Ascending aorta (tissue), 2 donors: ENCODE results near the gene GHRL. TPM values are rescaled to one million over a fixed set of nuclear protein-coding genes. Genes with fewer than 3 reads are reported as not detected.

ENCODE experiments used
- DNase-seq, 2 donors: peaks; one replicate each; pipeline ENCODE4 v3.0.0-alpha.2; 2019; ENCODE audit warnings: low spot score in 2 of 2
- H3K27ac ChIP-seq, 2 donors: fragments of 200-600 bp; sonication (generic); one replicate each; pipeline ENCODE4 v1.5.1; 2016 to 2017; ENCODE audit warnings: mild to moderate bottlenecking in 1 of 2
- H3K27me3 ChIP-seq: fragments of 200-600 bp; sonication (generic); one replicate; pipeline ENCODE4 v1.5.1; 2017
- H3K36me3 ChIP-seq, 2 donors: fragments of 200-600 bp; sonication (generic); one replicate each; pipeline ENCODE4 v1.5.1; 2016
- H3K4me1 ChIP-seq, 2 donors: fragments of 200-600 bp; sonication (generic); one replicate each; pipeline ENCODE4 v1.5.1; 2016 to 2017; ENCODE audit warnings: mild to moderate bottlenecking in 1 of 2
- H3K4me3 ChIP-seq, 2 donors: fragments of 200-600 bp; sonication (generic); one replicate each; pipeline ENCODE4 v1.5.1; 2016 to 2017; ENCODE audit warnings: mild to moderate bottlenecking in 1 of 2
- H3K9me3 ChIP-seq, 2 donors: fragments of 200-600 bp; sonication (generic); one replicate each; pipeline ENCODE4 v1.5.1; 2016
- CTCF ChIP-seq, 3 experiments: fragments of 200-600 bp in 2 of 3; fragments of 450-650 bp in 1 of 3; sonication (generic) in 2 of 3; IDR thresholded peaks; one replicate each; pipeline ENCODE4 v1.5.1; 2016 to 2019; ENCODE audit warnings: antibody characterized with exemption in 3 of 3, mild to moderate bottlenecking in 1 of 3, moderate library complexity in 1 of 3
- intact Hi-C: fragments of 100-400 bp; cut with DNase I; formaldehyde crosslinking; loops from one replicate; pipeline ENCODE4 v1.15.1; 2023
- total RNA-seq: library from RNA; depleted of rRNA; stranded (reverse); fragments of >200 nt; gene quantifications from one replicate; pipeline ENCODE4 v1.1.0, GENCODE V29; 2016

GHRL gene
- total RNA-seq, 1 donor from 2014 or later = not detected

DNA sequence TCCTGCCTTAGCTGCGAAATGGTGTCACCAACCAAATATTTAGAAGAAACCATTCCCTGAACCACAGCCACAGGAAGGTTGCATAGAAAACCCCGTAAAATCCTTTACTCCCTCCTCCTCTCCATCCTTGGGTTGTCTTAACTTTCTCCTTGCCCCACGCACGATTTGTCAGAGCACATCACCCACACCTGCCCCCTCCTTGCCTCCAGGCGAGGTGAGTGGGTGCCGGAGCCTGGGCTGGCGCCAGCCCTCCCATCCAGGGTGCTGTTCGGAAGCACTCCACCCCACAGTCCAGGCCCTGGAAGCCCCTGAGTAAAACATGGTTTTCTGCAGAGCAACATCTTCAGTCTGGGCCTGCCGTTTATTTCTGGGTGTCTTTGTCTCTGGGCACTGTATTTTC is 3.7 kb downstream of the GHRL start:
- no peaks in the 10 kb centered on the region for H3K9me3 ChIP-seq
- no peaks in the 10 kb centered on the region for H3K4me1 ChIP-seq
- H3K36me3 ChIP-seq = peaks cover 32 to 45% of the 10 kb centered on the region in 2 donors
- no peak for TF ChIP-seq CTCF (IDR thresholded peaks at IDR 0.05)
- H3K27ac ChIP-seq = no peak overlapping the region
- no peaks in the 10 kb centered on the region for H3K27me3 ChIP-seq
- H3K4me3 ChIP-seq = no peak overlapping the region
- DNase-seq = no peak
- intact Hi-C loops = no loop called here

GRCh38 chr3:10288575-10288960 is 4.2 kb downstream of the GHRL start:
- DNase-seq = no peak
- Histone ChIP-seq H3K27ac (no peak overlapping the region), H3K36me3 (peaks cover 35 to 48% of the 10 kb centered on the region in 2 donors), H3K9me3 (no peaks in the 10 kb centered on the region), H3K4me1 (no peaks in the 10 kb centered on the region), H3K27me3 (no peaks in the 10 kb centered on the region), H3K4me3 (no peak overlapping the region)
- intact Hi-C loops = no loop called here
- TF ChIP-seq CTCF (IDR thresholded peaks at IDR 0.05) = no peak

GRCh38 chr3:10287936-10288574 is 4.7 kb downstream of the GHRL start:
- H3K4me3 ChIP-seq = no peak overlapping the region
- no peaks in the 10 kb centered on the region for H3K27me3 ChIP-seq
- intact Hi-C loops = no loop called here
- H3K27ac ChIP-seq = no peak overlapping the region
- TF ChIP-seq CTCF (IDR thresholded peaks at IDR 0.05) = no peak
- DNase-seq = no peak
- H3K9me3 ChIP-seq = no peaks in the 10 kb centered on the region
- peaks cover 41 to 48% of the 10 kb centered on the region in 2 donors for H3K36me3 ChIP-seq
- H3K4me1 ChIP-seq = no peaks in the 10 kb centered on the region

GRCh38 chr3:10286596-10287295 is 6.0 kb downstream of the GHRL start:
- Histone ChIP-seq H3K4me1 (no peaks in the 10 kb centered on the region), H3K4me3 (no peak overlapping the region), H3K36me3 (peaks cover 48 to 52% of the 10 kb centered on the region in 2 donors), H3K27me3 (no peaks in the 10 kb centered on the region), H3K27ac (no peak overlapping the region), H3K9me3 (no peaks in the 10 kb centered on the region)
- no peak for DNase-seq
- peak in 1 of 3 experiments; percentile 19 for TF ChIP-seq CTCF (IDR thresholded peaks at IDR 0.05)
- intact Hi-C loops = no loop called here

GRCh38 chr3:10286133-10286524 is 6.6 kb downstream of the GHRL start:
- intact Hi-C loops = no loop called here
- H3K27ac ChIP-seq = no peak overlapping the region
- TF ChIP-seq CTCF (IDR thresholded peaks at IDR 0.05) = no peak
- H3K4me1 ChIP-seq = no peaks in the 10 kb centered on the region
- no peaks in the 10 kb centered on the region for H3K9me3 ChIP-seq
- no peak overlapping the region for H3K4me3 ChIP-seq
- DNase-seq = no peak
- H3K27me3 ChIP-seq = no peaks in the 10 kb centered on the region
- peaks cover 50 to 56% of the 10 kb centered on the region in 2 donors for H3K36me3 ChIP-seq
